Esophagus mucosa (tissue), 1 donor: Measurements from ENCODE around the gene SNRPD3. TPM values are rescaled to one million over a fixed set of nuclear protein-coding genes. Genes with fewer than 3 reads are reported as not detected.
"Not testable (repeated sequence)": the region's sequence is repeated elsewhere in the genome, so short reads cannot be mapped to it uniquely, and the experiment has no call there.

Source experiments
- ATAC-seq: fragments of 200-7000 bp; cut with Tn5 transposase; one replicate; pipeline ENCODE4 v1.9.1; 2020
- total RNA-seq: library from RNA; stranded (reverse); gene quantifications from one replicate; pipeline ENCODE4 v1.2.4, GENCODE V29; 2023
- donor health status: DM: yes; HTN: yes; CAD: no.

Gene SNRPD3
- total RNA-seq, 1 donor from 2014 or later, result 72.7 TPM

DNA sequence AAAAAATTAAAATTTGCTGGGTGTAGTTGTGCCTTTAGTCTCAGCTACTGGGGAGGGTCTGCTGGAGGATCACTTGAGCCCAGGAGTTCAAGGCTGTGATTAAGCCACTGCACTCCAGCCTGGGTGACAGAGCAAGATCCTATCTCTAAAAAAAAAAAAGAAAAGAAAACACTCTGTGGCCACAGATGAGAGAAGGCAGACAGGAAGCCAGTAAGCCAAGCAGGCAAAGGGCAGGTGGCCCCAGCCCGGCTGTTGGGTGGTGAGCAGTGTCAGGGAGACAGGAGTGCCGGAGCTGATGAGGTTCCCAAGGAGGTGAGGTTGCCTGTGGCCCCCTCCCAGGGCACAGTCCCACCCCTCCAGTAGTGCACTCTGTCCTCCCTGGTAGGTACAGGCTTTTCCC is 66.8 kb downstream of the SNRPD3 start:
- not testable (repeated sequence) for ATAC-seq

Other genes starting within 250 kb of the SNRPD3 start
- gene ADORA2A, start 128.4 kb upstream of the SNRPD3 start, total RNA-seq, result not detected
- gene UPB1, start 60.7 kb upstream of the SNRPD3 start, total RNA-seq, result 0.12 TPM
- gene GUCD1, start 861 bp upstream of the SNRPD3 start, total RNA-seq, result 50.1 TPM
- 5.0 TPM for gene LRRC75B, start 37.1 kb downstream of the SNRPD3 start, total RNA-seq
- 2.9 TPM for gene GGT1, start 47.2 kb downstream of the SNRPD3 start, total RNA-seq
- gene PIWIL3, start 218.7 kb downstream of the SNRPD3 start, total RNA-seq, result not detected